Activated CD4-positive, alpha-beta T cell treated with anti-CD3 and anti-CD28 coated beads, Interleukin-10, Interleukin-2, amounts not matched to agents 100 ng/mL and 50 ng/mL, durations not matched to agents 16 hours and 8 hours (primary cell): ENCODE measurements around the gene FETUB.

ENCODE experiments used
- DNase-seq: peaks from one replicate; pipeline ENCODE4 v3.0.0-alpha.2; 2020

Gene FETUB

GRCh38 chr3:186639778-186640472, at the start of gene FETUB:
Gene FETUB, plus strand, starts transcription at chr3:186640399. Its CDS starts 62 bp downstream, at chr3:186640461.
- no peak for DNase-seq

GRCh38 chr3:186590580-186591295, 49.5 kb upstream of the FETUB start:
- no peak for DNase-seq

GRCh38 chr3:186592682-186593081, 47.5 kb upstream of the FETUB start:
- DNase-seq: no peak

GRCh38 chr3:186593862-186594261, 46.3 kb upstream of the FETUB start:
- DNase-seq: no peak

- DNase-seq: no peak
Observed at GRCh38 chr3:186594591-186595113, 45.5 kb upstream of the FETUB start.

GRCh38 chr3:186596568-186597287, 43.5 kb upstream of the FETUB start:
- no peak for DNase-seq

- DNase-seq: no peak
Observed at GRCh38 chr3:186598108-186598784, 42.0 kb upstream of the FETUB start.

GRCh38 chr3:186598794-186599141, 41.4 kb upstream of the FETUB start:
- DNase-seq: no peak

- no peak for DNase-seq
Observed at GRCh38 chr3:186599142-186599784, 40.9 kb upstream of the FETUB start.

- DNase-seq: no peak
Observed at GRCh38 chr3:186599785-186600166, 40.4 kb upstream of the FETUB start.

GRCh38 chr3:186600896-186601295, 39.3 kb upstream of the FETUB start:
- DNase-seq: no peak

GRCh38 chr3:186603159-186603558, 37.0 kb upstream of the FETUB start:
- DNase-seq: no peak

GRCh38 chr3:186605078-186605477, 35.1 kb upstream of the FETUB start:
- no peak for DNase-seq

- no peak for DNase-seq
Observed at GRCh38 chr3:186605561-186606545, 34.3 kb upstream of the FETUB start.

GRCh38 chr3:186608624-186609215, 31.5 kb upstream of the FETUB start:
- DNase-seq: no peak

- peak; percentile 23 for DNase-seq
Observed at GRCh38 chr3:186609247-186609868, 30.8 kb upstream of the FETUB start.

- no peak for DNase-seq
Observed at GRCh38 chr3:186612065-186612464, 28.1 kb upstream of the FETUB start.

- DNase-seq: no peak
Observed at GRCh38 chr3:186612721-186613636, 27.2 kb upstream of the FETUB start, which contains the start of gene AHSG. Gene AHSG, plus strand, starts transcription at chr3:186613060. Its CDS starts 82 bp downstream, at chr3:186613142.

GRCh38 chr3:186613637-186614265, 26.4 kb upstream of the FETUB start:
- DNase-seq: no peak
